HG02943 (cell line): ENCODE measurements around the gene VPS8.

Experiments
- ATAC-seq: cut with Tn5 transposase; IDR thresholded peaks from one replicate; pipeline ENCODE4 v1.9.1; 2021; ENCODE audit warnings: mild to moderate bottlenecking, low read depth, moderate library complexity; ENCODE audit not compliant: unreplicated experiment

VPS8 gene

GRCh38 chr3:185071287-185071800, 259.4 kb downstream of the VPS8 start:
- no peak for ATAC-seq

GRCh38 chr3:185075547-185075946, 263.6 kb downstream of the VPS8 start:
- no peak for ATAC-seq

- ATAC-seq, result no peak
Observed at GRCh38 chr3:185076219-185076618, 264.3 kb downstream of the VPS8 start.

- no peak for ATAC-seq
Observed at GRCh38 chr3:185079625-185080024, 267.7 kb downstream of the VPS8 start.

GRCh38 chr3:185081521-185081920, 269.6 kb downstream of the VPS8 start:
- no peak for ATAC-seq

- ATAC-seq, result no peak
Observed at GRCh38 chr3:185082149-185082548, 270.2 kb downstream of the VPS8 start.

GRCh38 chr3:185082829-185083228, 270.9 kb downstream of the VPS8 start:
- ATAC-seq, result no peak

- ATAC-seq, result no peak
Observed at GRCh38 chr3:185084402-185084801, 272.4 kb downstream of the VPS8 start.

- no peak for ATAC-seq
Observed at GRCh38 chr3:185084901-185085300, 272.9 kb downstream of the VPS8 start.

GRCh38 chr3:185087419-185087818, 275.5 kb downstream of the VPS8 start:
- ATAC-seq, result no peak

GRCh38 chr3:185089343-185089742, 277.4 kb downstream of the VPS8 start:
- no peak for ATAC-seq

GRCh38 chr3:185089751-185090150, 277.8 kb downstream of the VPS8 start:
- no peak for ATAC-seq

- no peak for ATAC-seq
Observed at GRCh38 chr3:185090811-185091210, 278.8 kb downstream of the VPS8 start.

- ATAC-seq, result no peak
Observed at GRCh38 chr3:185093116-185093515, 281.1 kb downstream of the VPS8 start.

GRCh38 chr3:185094697-185095096, 282.7 kb downstream of the VPS8 start:
- no peak for ATAC-seq
